T-cell (primary cell): ENCODE measurements around the gene PABPN1L. TPM values are rescaled to one million over a fixed set of nuclear protein-coding genes. Genes with fewer than 3 reads are reported as not detected.

Experiments used
- ATAC-seq, 4 experiments: fragments of 200-7000 bp in 3 of 4; fragments of 150-1000 bp in 1 of 4; cut with Tn5 transposase; replicated peaks in 1 of 4; 1 replicate in 3 of 4; 2 replicates in 1 of 4; pipeline ENCODE4 v1.10.0; 2021; ENCODE audit warnings: moderate library complexity in 3 of 4, mild to moderate bottlenecking in 2 of 4, moderate number of reproducible peaks in 1 of 4
- CTCF ChIA-PET, 2 donors: fragments of 300-600 bp; sonication (Branson Sonifier 250); formaldehyde crosslinking; loops; one replicate each; lab custom pipeline; 2022; ENCODE audit warnings: antibody characterized with exemption in 2 of 2; lab: Charles Lee
- POLR2A ChIA-PET, 2 donors: fragments of 300-600 bp; sonication (Branson Sonifier 250); formaldehyde crosslinking; loops; one replicate each; lab custom pipeline; 2022; ENCODE audit warnings: antibody characterized with exemption in 2 of 2; lab: Charles Lee
- DNase-seq, 35 experiments: peaks; one replicate each; pipeline versions ENCODE4 v3.0.0 to v3.0.0-alpha.2; 2013 to 2023
- H3K27ac ChIP-seq: one replicate; pipeline ENCODE4 v1.5.1; 2013; ENCODE audit warnings: low read length
- H3K27me3 ChIP-seq, 2 experiments: replicated peaks in 1 of 2; 1 replicate in 1 of 2; 2 replicates in 1 of 2; pipeline versions ENCODE4 v1.6.1 to v1.7.0; 2013; ENCODE audit warnings: low read length in 1 of 2, mixed read lengths in 1 of 2; ENCODE audit not compliant: control insufficient read depth in 2 of 2, insufficient read depth in 2 of 2; ENCODE audit errors: extremely low read depth in 1 of 2
- H3K36me3 ChIP-seq, 2 donors: 1 replicate in 1 of 2; 2 replicates in 1 of 2; pipeline versions ENCODE4 v1.6.1 to v1.7.0; 2013; ENCODE audit warnings: low read length in 1 of 2; ENCODE audit not compliant: control insufficient read depth in 2 of 2, insufficient read depth in 1 of 2; ENCODE audit errors: extremely low read depth in 1 of 2
- H3K4me1 ChIP-seq, 2 experiments: 1 replicate in 1 of 2; 2 replicates in 1 of 2; pipeline versions ENCODE4 v1.6.1 to v1.7.0; 2013; ENCODE audit warnings: low read length in 2 of 2, mixed read lengths in 1 of 2; ENCODE audit not compliant: insufficient read depth in 2 of 2, control insufficient read depth in 1 of 2; ENCODE audit errors: extremely low read depth in 1 of 2
- H3K4me3 ChIP-seq, 2 donors: 1 replicate in 1 of 2; 2 replicates in 1 of 2; pipeline versions ENCODE4 v1.5.1 to v1.7.0; 2013; ENCODE audit warnings: mild to moderate bottlenecking in 2 of 2, low read length in 1 of 2, moderate library complexity in 1 of 2; ENCODE audit not compliant: control insufficient read depth in 1 of 2; ENCODE audit errors: extremely low read depth in 1 of 2
- H3K9me3 ChIP-seq: 2 replicates; pipeline ENCODE4 v1.7.0; 2013
- H3K27ac Mint-ChIP-seq, 2 donors: one replicate each; pipeline ENCODE4 v1.8.0; 2020 to 2021; ENCODE audit warnings: mild to moderate bottlenecking in 2 of 2, mixed read lengths in 2 of 2
- H3K27me3 Mint-ChIP-seq, 2 donors: one replicate each; pipeline ENCODE4 v1.8.0; 2021 to 2022; ENCODE audit warnings: mixed read lengths in 2 of 2
- H3K36me3 Mint-ChIP-seq: one replicate; pipeline ENCODE4 v1.8.0; 2021; ENCODE audit warnings: mixed read lengths
- H3K4me1 Mint-ChIP-seq, 3 donors: one replicate each; pipeline ENCODE4 v1.8.0; 2020 to 2022; ENCODE audit warnings: mixed read lengths in 3 of 3, mild to moderate bottlenecking in 1 of 3
- H3K4me3 Mint-ChIP-seq, 3 donors: one replicate each; pipeline ENCODE4 v1.8.0; 2020 to 2022; ENCODE audit warnings: mild to moderate bottlenecking in 3 of 3, mixed read lengths in 3 of 3, moderate library complexity in 3 of 3
- H3K9me3 Mint-ChIP-seq, 3 donors: one replicate each; pipeline ENCODE4 v1.8.0; 2020 to 2022; ENCODE audit warnings: mixed read lengths in 3 of 3
- WGBS: methylation state at CpG from one replicate; pipeline ENCODE4 v1.1.5; 2013; ENCODE audit warnings: missing lambda C conversion rate; ENCODE audit not compliant: insufficient coverage; 5-methylcytosine and 5-hydroxymethylcytosine counted together
- total RNA-seq, 35 experiments: library from RNA in 6 of 35; stranded (reverse) in 6 of 35; fragments of 120-200 nt in 1 of 35; gene quantifications; one replicate each; pipeline versions ENCODE4 v1.2.1 to v1.2.4 and lab custom pipeline; 2013 to 2026

Gene PABPN1L
- total RNA-seq, 5 donors from 2014 or later (not counting 1 experiment from before 2014, with no cell fraction given) = not detected

GRCh38 chr16:88888461-88889387, 22.3 kb upstream of the PABPN1L start:
- Histone ChIP-seq H3K27me3 (peaks cover 0 to 5% of the 10 kb centered on the region in 2 experiments), H3K36me3 (no peaks in the 10 kb centered on the region), H3K4me3 (no peak overlapping the region), H3K4me1 (no peaks in the 10 kb centered on the region), H3K27ac (no peak overlapping the region), H3K9me3 (no peaks in the 10 kb centered on the region)
- ChIA-PET CTCF (no interaction called here), POLR2A (no interaction called here)
- Mint-ChIP-seq H3K9me3 (no peaks in the 10 kb centered on the region), H3K27me3 (no peaks in the 10 kb centered on the region), H3K27ac (no peak overlapping the region), H3K4me3 (no peak overlapping the region), H3K36me3 (no peaks in the 10 kb centered on the region), H3K4me1 (no peaks in the 10 kb centered on the region)
- 89% methylated on average over 21 of the region's 30 CpGs for WGBS
- ATAC-seq (no peak), DNase-seq (no peak)

GRCh38 chr16:88888057-88888456, 21.6 kb upstream of the PABPN1L start:
- peaks cover 0 to 2% (median 0%) of the 10 kb centered on the region in 3 donors for H3K4me1 Mint-ChIP-seq
- no peaks in the 10 kb centered on the region for H3K36me3 Mint-ChIP-seq
- H3K9me3 Mint-ChIP-seq = no peaks in the 10 kb centered on the region
- H3K9me3 ChIP-seq = no peaks in the 10 kb centered on the region
- H3K4me1 ChIP-seq = no peaks in the 10 kb centered on the region
- ChIA-PET POLR2A (no interaction called here), CTCF (no interaction called here)
- no peak overlapping the region for H3K27ac Mint-ChIP-seq
- no peaks in the 10 kb centered on the region for H3K36me3 ChIP-seq
- H3K27me3 Mint-ChIP-seq = no peaks in the 10 kb centered on the region
- no peak overlapping the region for H3K4me3 Mint-ChIP-seq
- 83% methylated on average over 7 of the region's 14 CpGs for WGBS
- DNase-seq = no peak
- no peak overlapping the region for H3K4me3 ChIP-seq
- peaks cover 0 to 5% of the 10 kb centered on the region in 2 experiments for H3K27me3 ChIP-seq
- no peak for ATAC-seq
- H3K27ac ChIP-seq = no peak overlapping the region

DNA sequence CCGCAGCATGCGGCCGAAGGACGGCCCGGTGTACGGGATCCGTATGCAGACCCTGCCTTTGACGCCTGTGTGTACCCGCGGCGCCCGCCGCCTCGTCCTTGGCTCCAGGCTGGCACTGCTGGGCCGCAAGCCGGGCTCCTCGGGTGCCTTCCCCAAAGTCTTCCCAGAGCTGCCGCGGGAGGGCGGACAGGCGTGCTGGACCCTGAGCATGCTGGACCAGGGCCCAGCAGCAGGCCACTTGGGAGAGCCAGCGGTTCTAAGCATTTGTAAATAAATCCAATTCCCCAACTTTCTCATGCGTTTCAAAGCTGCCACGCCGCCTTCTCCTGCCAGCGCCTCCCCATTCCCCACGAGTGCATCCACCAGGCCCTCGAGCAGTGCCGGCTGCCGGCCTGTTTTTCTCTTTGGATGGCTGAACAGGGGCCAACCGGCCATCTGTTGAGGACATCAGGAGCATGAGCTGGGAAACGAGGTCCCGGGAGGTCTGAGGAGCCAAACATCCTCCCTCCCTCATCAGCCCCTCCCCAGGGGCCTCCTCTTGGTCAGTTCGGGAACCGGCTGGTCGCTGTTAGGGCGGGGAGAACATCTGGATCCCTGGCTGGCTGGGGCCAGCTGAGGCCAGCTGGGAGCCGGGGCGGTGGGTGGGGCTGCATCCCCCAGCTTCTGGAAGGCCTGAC, 20.5 kb upstream of the PABPN1L start:
- WGBS = 96% methylated on average over 35 of the region's 39 CpGs
- no peaks in the 10 kb centered on the region for H3K36me3 ChIP-seq
- peaks cover 0 to 8% of the 10 kb centered on the region in 2 experiments for H3K27me3 ChIP-seq
- no peak for ATAC-seq
- no peak overlapping the region for H3K27ac Mint-ChIP-seq
- no peaks in the 10 kb centered on the region for H3K27me3 Mint-ChIP-seq
- H3K4me3 ChIP-seq = no peak overlapping the region
- no peaks in the 10 kb centered on the region for H3K9me3 ChIP-seq
- ChIA-PET POLR2A (no interaction called here), CTCF (no interaction called here)
- H3K4me1 ChIP-seq = peaks cover 0 to 9% of the 10 kb centered on the region in 2 experiments
- H3K9me3 Mint-ChIP-seq = no peaks in the 10 kb centered on the region
- no peaks in the 10 kb centered on the region for H3K36me3 Mint-ChIP-seq
- no peak overlapping the region for H3K4me3 Mint-ChIP-seq
- DNase-seq = no peak
- peaks cover 0 to 7% (median 2%) of the 10 kb centered on the region in 3 donors for H3K4me1 Mint-ChIP-seq
- H3K27ac ChIP-seq = no peak overlapping the region

DNA sequence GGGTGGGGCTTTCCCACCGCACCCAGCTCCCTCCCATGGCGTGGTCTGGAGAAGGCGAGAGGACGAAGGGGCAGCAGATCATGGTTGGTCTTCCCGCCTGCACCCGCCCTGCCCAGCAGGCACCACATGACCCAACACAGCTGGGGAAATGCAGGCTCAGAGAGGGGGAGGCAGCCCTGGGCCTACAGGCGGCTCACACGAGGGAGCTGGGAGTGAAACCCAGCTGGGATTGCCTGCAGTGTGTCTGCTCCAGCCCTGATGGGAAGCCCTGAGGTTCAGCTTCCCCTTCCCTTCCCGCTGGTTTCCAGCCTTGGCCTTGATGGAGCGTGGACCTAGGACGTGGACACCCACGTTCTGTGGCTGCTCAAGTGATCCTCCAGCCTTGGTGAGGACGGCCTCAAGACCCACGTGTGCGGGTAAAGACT, 20.0 kb upstream of the PABPN1L start:
- Mint-ChIP-seq H3K27ac (no peak overlapping the region), H3K27me3 (no peaks in the 10 kb centered on the region), H3K36me3 (no peaks in the 10 kb centered on the region), H3K4me1 (peaks cover 0 to 7% (median 2%) of the 10 kb centered on the region in 3 donors), H3K4me3 (no peak overlapping the region), H3K9me3 (no peaks in the 10 kb centered on the region)
- H3K36me3 ChIP-seq = no peaks in the 10 kb centered on the region
- ChIA-PET CTCF (no interaction called here), POLR2A (no interaction called here)
- WGBS = 92% methylated on average over 12 of the region's 15 CpGs
- no peak overlapping the region for H3K4me3 ChIP-seq
- ATAC-seq (no peak), DNase-seq (no peak)
- H3K27ac ChIP-seq = no peak overlapping the region
- peaks cover 0 to 10% of the 10 kb centered on the region in 2 experiments for H3K4me1 ChIP-seq
- H3K9me3 ChIP-seq = no peaks in the 10 kb centered on the region
- H3K27me3 ChIP-seq = peaks cover 0 to 8% of the 10 kb centered on the region in 2 experiments

- Mint-ChIP-seq H3K9me3 (no peaks in the 10 kb centered on the region), H3K27ac (no peak overlapping the region), H3K36me3 (no peaks in the 10 kb centered on the region), H3K27me3 (no peaks in the 10 kb centered on the region), H3K4me1 (peaks cover 0 to 7% (median 2%) of the 10 kb centered on the region in 3 donors), H3K4me3 (no peak overlapping the region)
- Histone ChIP-seq H3K4me3 (no peak overlapping the region), H3K27ac (no peak overlapping the region), H3K27me3 (peaks cover 0 to 8% of the 10 kb centered on the region in 2 experiments), H3K9me3 (no peaks in the 10 kb centered on the region), H3K36me3 (no peaks in the 10 kb centered on the region), H3K4me1 (peaks cover 0 to 10% of the 10 kb centered on the region in 2 experiments)
- POLR2A ChIA-PET = no interaction called here
- CTCF ChIA-PET = no interaction called here
- DNase-seq (no peak), ATAC-seq (no peak)
- WGBS = 90% methylated on average over 25 of the region's 28 CpGs
Measured at GRCh38 chr16:88885693-88886280, 19.3 kb upstream of the PABPN1L start.

DNA sequence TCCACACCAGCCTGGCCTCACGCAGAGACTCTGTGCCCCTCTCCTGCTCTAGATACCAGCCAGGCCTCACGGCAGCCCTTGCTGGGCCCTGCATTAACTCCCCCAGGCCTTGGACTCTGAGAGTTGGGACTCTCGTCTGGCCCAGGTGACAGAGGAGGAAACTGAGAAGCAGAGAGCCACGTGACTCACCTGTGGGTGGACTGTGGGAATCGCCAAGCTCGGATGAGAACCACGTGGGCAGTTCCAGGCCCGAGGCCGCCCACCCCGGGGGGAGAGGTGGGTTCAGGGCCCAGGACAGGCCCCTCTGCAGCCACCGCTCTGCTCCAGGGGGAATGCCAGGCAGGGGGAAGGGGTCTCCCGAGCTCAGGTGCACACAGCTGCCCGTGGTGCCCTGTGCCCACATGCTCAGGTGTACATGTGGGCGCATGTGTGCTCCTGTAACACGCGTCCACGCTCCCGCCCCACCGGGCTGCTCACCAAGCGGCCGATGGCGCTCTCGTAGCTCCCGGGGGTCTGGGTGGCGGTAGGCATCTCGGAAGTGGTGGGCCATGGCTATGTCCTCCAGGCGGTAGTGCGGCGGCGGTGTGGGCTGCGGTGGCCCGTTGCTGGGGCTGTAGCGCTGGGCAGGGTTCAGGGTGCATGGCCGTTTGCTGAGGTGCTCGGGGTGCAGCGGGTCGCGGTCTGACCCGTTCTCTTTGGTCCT, 18.3 kb upstream of the PABPN1L start:
- Mint-ChIP-seq H3K27ac (no peak overlapping the region), H3K36me3 (no peaks in the 10 kb centered on the region), H3K27me3 (no peaks in the 10 kb centered on the region), H3K4me1 (peaks cover 0 to 7% (median 2%) of the 10 kb centered on the region in 3 donors), H3K9me3 (no peaks in the 10 kb centered on the region), H3K4me3 (no peak overlapping the region)
- 89% methylated on average over 36 of the region's 39 CpGs for WGBS
- ChIA-PET CTCF (no interaction called here), POLR2A (interaction anchor here in 1 of 2 donors (0.7 kb wide), 1 partner anchor 225 kb away, joined by 3 read pairs; no protein-coding TSS in a partner anchor)
- Histone ChIP-seq H3K4me1 (peaks cover 0 to 10% of the 10 kb centered on the region in 2 experiments), H3K27ac (no peak overlapping the region), H3K36me3 (no peaks in the 10 kb centered on the region), H3K9me3 (no peaks in the 10 kb centered on the region), H3K27me3 (peaks cover 0 to 15% of the 10 kb centered on the region in 2 experiments), H3K4me3 (no peak overlapping the region)
- no peak for DNase-seq
- no peak for ATAC-seq
